Panc1 (cell line): ENCODE measurements around the gene SH3PXD2B. TPM values are rescaled to one million over a fixed set of nuclear protein-coding genes. Genes with fewer than 3 reads are reported as not detected.

Experiments used
- ATAC-seq: fragments of 200-7000 bp; cut with Tn5 transposase; 2 replicates; pipeline ENCODE4 v1.9.1; 2020; ENCODE audit warnings: mild to moderate bottlenecking, moderate library complexity
- BruUV-seq: library from RNA; stranded (reverse); fragments of 400-500 nt; replicated peaks from 2 replicates; lab custom pipeline; 2021; lab: Mats Ljungman, UMichigan
- CTCF ChIA-PET: fragments of 300-600 bp; sonication (Branson Sonifier 250); formaldehyde crosslinking; loops from one replicate; lab custom pipeline; 2022; ENCODE audit warnings: antibody characterized with exemption; lab: Charles Lee
- POLR2A ChIA-PET: fragments of 300-600 bp; sonication (Branson Sonifier 250); formaldehyde crosslinking; loops from one replicate; lab custom pipeline; 2022; ENCODE audit warnings: antibody characterized with exemption; lab: Charles Lee
- DNase-seq: peaks from one replicate; pipeline ENCODE4 v3.0.0-alpha.2; 2010; ENCODE audit warnings: low read depth, low spot score
- H3K27ac ChIP-seq: 2 replicates; pipeline ENCODE4 v1.5.1; 2011; ENCODE audit warnings: mild to moderate bottlenecking, low read length, inconsistent platforms
- H3K27me3 ChIP-seq: fragments of 200-500 bp; sonication (Bioruptor generic); 2 replicates; pipeline ENCODE4 v1.6.0; 2014; ENCODE audit warnings: low read length, inconsistent platforms; ENCODE audit not compliant: control insufficient read depth, insufficient read depth
- H3K36me3 ChIP-seq: fragments of 200-500 bp; sonication (Bioruptor generic); 2 replicates; pipeline ENCODE4 v1.5.1; 2014; ENCODE audit warnings: inconsistent platforms, mild to moderate bottlenecking, low read length, moderate library complexity; ENCODE audit not compliant: control insufficient read depth, insufficient read depth
- H3K4me1 ChIP-seq: 2 replicates; pipeline ENCODE4 v1.5.1; 2011; ENCODE audit warnings: inconsistent platforms, mild to moderate bottlenecking, low read length, moderate library complexity; ENCODE audit not compliant: control insufficient read depth, insufficient read depth
- H3K4me3 ChIP-seq, 2 experiments: 2 replicates each; pipeline ENCODE4 v1.5.1; 2011 to 2012; ENCODE audit warnings: low read depth in 2 of 2, low read length in 2 of 2, mild to moderate bottlenecking in 2 of 2, inconsistent platforms in 1 of 2, moderate library complexity in 1 of 2
- H3K9me3 ChIP-seq: fragments of 200-500 bp; sonication (Bioruptor generic); 2 replicates; pipeline ENCODE4 v1.5.1; 2014; ENCODE audit warnings: low read depth, mild to moderate bottlenecking, inconsistent platforms, low read length, moderate library complexity; ENCODE audit not compliant: control insufficient read depth, insufficient read depth
- POLR2AphosphoS5 ChIP-seq: IDR thresholded peaks from 2 replicates; pipeline ENCODE4 v1.6.1; 2012; ENCODE audit warnings: mild to moderate bottlenecking, low read depth, low read length, moderate library complexity
- REST ChIP-seq, 2 experiments: IDR thresholded peaks; 2 replicates each; pipeline ENCODE4 v1.6.1; 2011 to 2012; ENCODE audit warnings: low read depth in 2 of 2, control low read depth in 1 of 2, low read length in 1 of 2, mild to moderate bottlenecking in 1 of 2, moderate library complexity in 1 of 2; ENCODE audit not compliant: insufficient read depth in 1 of 2
- SIN3A ChIP-seq: IDR thresholded peaks from 2 replicates; pipeline ENCODE4 v1.6.1; 2012; ENCODE audit warnings: low read depth, mild to moderate bottlenecking, low read length, moderate library complexity, borderline replicate concordance; ENCODE audit not compliant: insufficient read depth
- TCF7L2 ChIP-seq: IDR thresholded peaks from 2 replicates; pipeline ENCODE4 v1.6.1; 2011; ENCODE audit warnings: mild to moderate bottlenecking, low read depth, low read length, inconsistent platforms
- in situ Hi-C: cut with HindIII; loops from 2 replicates; pipeline ENCODE4 v1.10.0; 2016; ENCODE audit warnings: low sequenced_read_pairs, low pct_unique_long_range_greater_than_20kb
- intact Hi-C: fragments of 100-400 bp; cut with micrococcal nuclease; formaldehyde crosslinking; loops from one replicate; pipeline ENCODE4 v1.10.0; 2022; ENCODE audit not compliant: unreplicated experiment
- total RNA-seq: library from RNA; stranded (reverse); gene quantifications from one replicate; pipeline ENCODE4 v1.2.1, GENCODE V29; 2021; ENCODE audit not compliant: unreplicated experiment
- TF ChIP-seq, protein P1 (sequence below): fragments of 450-650 bp; IDR thresholded peaks from 2 replicates; pipeline ENCODE4 v1.5.1; 2017; ENCODE audit warnings: mild to moderate bottlenecking

SH3PXD2B gene
- total RNA-seq, 1 experiment from 2014 or later = 39.7 TPM

GRCh38 chr5:172452398-172453205, 1.7 kb downstream of the SH3PXD2B start:
- peak overlapping the region; percentile 83 to 84 for H3K4me3 ChIP-seq
- peak overlapping the region; percentile 91 for H3K27ac ChIP-seq
- TF ChIP-seq, protein P1, sequence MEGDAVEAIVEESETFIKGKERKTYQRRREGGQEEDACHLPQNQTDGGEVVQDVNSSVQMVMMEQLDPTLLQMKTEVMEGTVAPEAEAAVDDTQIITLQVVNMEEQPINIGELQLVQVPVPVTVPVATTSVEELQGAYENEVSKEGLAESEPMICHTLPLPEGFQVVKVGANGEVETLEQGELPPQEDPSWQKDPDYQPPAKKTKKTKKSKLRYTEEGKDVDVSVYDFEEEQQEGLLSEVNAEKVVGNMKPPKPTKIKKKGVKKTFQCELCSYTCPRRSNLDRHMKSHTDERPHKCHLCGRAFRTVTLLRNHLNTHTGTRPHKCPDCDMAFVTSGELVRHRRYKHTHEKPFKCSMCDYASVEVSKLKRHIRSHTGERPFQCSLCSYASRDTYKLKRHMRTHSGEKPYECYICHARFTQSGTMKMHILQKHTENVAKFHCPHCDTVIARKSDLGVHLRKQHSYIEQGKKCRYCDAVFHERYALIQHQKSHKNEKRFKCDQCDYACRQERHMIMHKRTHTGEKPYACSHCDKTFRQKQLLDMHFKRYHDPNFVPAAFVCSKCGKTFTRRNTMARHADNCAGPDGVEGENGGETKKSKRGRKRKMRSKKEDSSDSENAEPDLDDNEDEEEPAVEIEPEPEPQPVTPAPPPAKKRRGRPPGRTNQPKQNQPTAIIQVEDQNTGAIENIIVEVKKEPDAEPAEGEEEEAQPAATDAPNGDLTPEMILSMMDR = peak; percentile 61
- no peak for TF ChIP-seq SIN3A
- no peaks in the 10 kb centered on the region for H3K9me3 ChIP-seq
- intact Hi-C loops = no loop called here
- BruUV-seq = TSS peak; percentile 63
- ATAC-seq (peak; percentile 49), DNase-seq (no peak)
- no peaks in the 10 kb centered on the region; the same call in 1 of the 2 replicates for H3K36me3 ChIP-seq
- POLR2A ChIA-PET = interaction anchor here (0.5 to 0.7 kb wide), 2 partner anchors 73 to 448 kb away, joined by 5 to 8 read pairs; no protein-coding TSS in a partner anchor
- H3K4me1 ChIP-seq = peaks cover 49% of the 10 kb centered on the region
- H3K27me3 ChIP-seq = no peaks in the 10 kb centered on the region
- in situ Hi-C loops = no loop called here
- CTCF ChIA-PET = interaction anchor here (0.6 to 1.2 kb wide), 9 partner anchors 9 to 506 kb away, joined by 3 to 8 read pairs (median 3); no protein-coding TSS in a partner anchor

DNA sequence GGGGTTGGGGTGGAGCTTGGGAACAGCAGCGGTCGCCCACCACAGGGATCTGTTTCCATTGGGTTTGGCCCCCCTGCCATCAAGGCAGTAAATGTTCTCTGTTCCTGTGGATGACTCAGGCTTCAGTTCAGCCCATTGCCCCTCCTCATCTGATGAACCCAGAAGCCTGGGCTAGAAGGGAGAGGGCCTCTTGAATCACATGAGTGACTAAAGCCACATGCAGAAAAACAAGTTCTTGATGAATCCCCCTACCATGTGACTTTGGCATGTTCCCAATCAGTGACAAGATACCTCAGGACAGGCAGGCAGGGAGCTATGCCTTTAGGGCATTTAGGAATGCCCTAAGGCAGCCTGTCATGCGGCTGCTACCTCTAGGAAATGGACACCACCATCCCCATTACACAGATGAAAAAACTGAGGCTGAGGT, 2.5 kb downstream of the SH3PXD2B start:
- DNase-seq = no peak
- Histone ChIP-seq H3K36me3 (no peaks in the 10 kb centered on the region; the same call in 1 of the 2 replicates), H3K4me1 (peaks cover 53% of the 10 kb centered on the region), H3K4me3 (no peak overlapping the region), H3K27me3 (no peaks in the 10 kb centered on the region), H3K27ac (peak overlapping the region; percentile 91), H3K9me3 (no peaks in the 10 kb centered on the region)
- CTCF ChIA-PET = interaction anchor here (0.6 to 1.1 kb wide), 3 partner anchors 97 to 507 kb away, joined by 3 to 4 read pairs (median 3); no protein-coding TSS in a partner anchor
- ATAC-seq = no peak
- BruUV-seq = no TSS peak
- in situ Hi-C loops = no loop called here
- intact Hi-C loops = no loop called here
- TF ChIP-seq SIN3A (no peak), REST (IDR thresholded peaks at IDR 0.05; ENCODE audit: insufficient read depth in 1 of 2, low read depth in 2 of 2, low read length in 1 of 2) (no peak), POLR2AphosphoS5 (no peak), TCF7L2 (no peak)
- TF ChIP-seq, protein P1 = no peak
- POLR2A ChIA-PET = no interaction called here
